Occipital lobe (tissue), 2 donors: ENCODE results near the gene OGDHL. TPM values are rescaled to one million over a fixed set of nuclear protein-coding genes. Genes with fewer than 3 reads are reported as not detected.

Source experiments
- DNase-seq: peaks from one replicate; lab custom pipeline; 2025; lab: John Stamatoyannopoulos, UW
- total RNA-seq: library from RNA; depleted of rRNA; stranded (reverse); fragments of >200 nt; gene quantifications from one replicate; pipeline ENCODE4 v1.2.3, GENCODE V29; 2014

Gene OGDHL
- total RNA-seq, 1 donor from 2014 or later = 4.2 TPM

- DNase-seq = no peak
Measured at GRCh38 chr10:49690698-49691356, 71.3 kb downstream of the OGDHL start.

GRCh38 chr10:49689882-49690510, 72.1 kb downstream of the OGDHL start:
- no peak for DNase-seq

GRCh38 chr10:49688920-49689319, 73.2 kb downstream of the OGDHL start:
- DNase-seq = no peak

- no peak for DNase-seq
Measured at GRCh38 chr10:49688261-49688846, 73.8 kb downstream of the OGDHL start.

GRCh38 chr10:49686651-49687050, 75.5 kb downstream of the OGDHL start:
- DNase-seq = no peak

Other genes with a start within 250 kb of the OGDHL start
- 28.5 TPM for gene ERCC6, start 223.2 kb downstream of the OGDHL start, total RNA-seq
- not detected for gene SLC18A3, start 152.0 kb downstream of the OGDHL start, total RNA-seq
- gene CHAT, start 148.3 kb downstream of the OGDHL start, total RNA-seq = 0.62 TPM
- not detected for gene C10orf53, start 82.7 kb downstream of the OGDHL start, total RNA-seq
- gene PARG, start 179.7 kb upstream of the OGDHL start, total RNA-seq = 127 TPM
- gene TIMM23B, start 179.7 kb upstream of the OGDHL start, total RNA-seq = 17.8 TPM
- 3.9 TPM for gene AGAP6, start 226.1 kb upstream of the OGDHL start, total RNA-seq